ENCODE data around the gene IGSF9. TPM values are rescaled to one million over a fixed set of nuclear protein-coding genes. Genes with fewer than 3 reads are reported as not detected.

The IGSF9 gene
- total RNA-seq, 3 donors from 2014 or later, result 21.5 to 70.8 (median 25.9) TPM

- Histone ChIP-seq H3K36me3 (ENCODE audit: low read depth) (no peaks in the 10 kb centered on the region), H3K9me3 (no peaks in the 10 kb centered on the region), H3K4me3 (no peak overlapping the region), H3K4me1 (ENCODE audit: low read depth) (peaks cover 17% of the 10 kb centered on the region)
- DNase-seq, result no peak
- TF ChIP-seq CTCF (IDR thresholded peaks at IDR 0.05), result no peak
- intact Hi-C loops (cut with DNase I, micrococcal nuclease), result no loop called here
- ATAC-seq, result no peak
Observed at GRCh38 chr1:159884296-159884695, 61.1 kb downstream of the IGSF9 start.

GRCh38 chr1:159883134-159883533 lies 62.3 kb downstream of the IGSF9 start:
- Histone ChIP-seq H3K4me3 (no peak overlapping the region), H3K9me3 (no peaks in the 10 kb centered on the region), H3K36me3 (ENCODE audit: low read depth) (no peaks in the 10 kb centered on the region), H3K4me1 (ENCODE audit: low read depth) (peaks cover 17% of the 10 kb centered on the region)
- intact Hi-C loops (cut with DNase I, micrococcal nuclease), result no loop called here
- no peak for TF ChIP-seq CTCF (IDR thresholded peaks at IDR 0.05)
- no peak for ATAC-seq
- no peak for DNase-seq

- intact Hi-C loops (cut with DNase I, micrococcal nuclease), result no loop called here
- H3K4me1 ChIP-seq (ENCODE audit: low read depth), result peaks cover 17% of the 10 kb centered on the region
- no peak for TF ChIP-seq CTCF (IDR thresholded peaks at IDR 0.05)
- no peaks in the 10 kb centered on the region for H3K9me3 ChIP-seq
- H3K36me3 ChIP-seq (ENCODE audit: low read depth), result no peaks in the 10 kb centered on the region
- DNase-seq (no peak), ATAC-seq (peak; percentile 73)
- no peak overlapping the region for H3K4me3 ChIP-seq
Observed at GRCh38 chr1:159882527-159882862, 62.9 kb downstream of the IGSF9 start.

- peaks cover 17% of the 10 kb centered on the region for H3K4me1 ChIP-seq (ENCODE audit: low read depth)
- no peaks in the 10 kb centered on the region for H3K36me3 ChIP-seq (ENCODE audit: low read depth)
- DNase-seq (peak; percentile 96 to 99 (median 97)), ATAC-seq (peak; percentile 95)
- no peak overlapping the region for H3K4me3 ChIP-seq
- no peak for TF ChIP-seq CTCF (IDR thresholded peaks at IDR 0.05)
- no peaks in the 10 kb centered on the region for H3K9me3 ChIP-seq
- intact Hi-C loops (cut with DNase I, micrococcal nuclease), result no loop called here
Observed at GRCh38 chr1:159881622-159882526, 63.5 kb downstream of the IGSF9 start.

- H3K4me3 ChIP-seq, result no peak overlapping the region
- intact Hi-C loops (cut with DNase I, micrococcal nuclease), result no loop called here
- no peaks in the 10 kb centered on the region for H3K36me3 ChIP-seq (ENCODE audit: low read depth)
- H3K4me1 ChIP-seq (ENCODE audit: low read depth), result peaks cover 17% of the 10 kb centered on the region
- ATAC-seq (no peak), DNase-seq (no peak)
- no peaks in the 10 kb centered on the region for H3K9me3 ChIP-seq
- TF ChIP-seq CTCF (IDR thresholded peaks at IDR 0.05), result no peak
Observed at GRCh38 chr1:159880430-159880829, 65.0 kb downstream of the IGSF9 start.

Measured in mucosa of descending colon (tissue), 3 donors.